SK-N-SH (cell line): ENCODE results near the gene BBS9.

ENCODE experiments used
- CTCF ChIP-seq: fragments of 200-600 bp; sonication (generic); IDR thresholded peaks from 2 replicates; pipeline ENCODE4 v1.6.1; 2017; ENCODE audit warnings: antibody characterized with exemption, mild to moderate bottlenecking, moderate library complexity
- GABPA ChIP-seq: IDR thresholded peaks from 2 replicates; pipeline ENCODE4 v1.4.0; 2012; ENCODE audit warnings: low read depth, mild to moderate bottlenecking
- RAD21 ChIP-seq: IDR thresholded peaks from 2 replicates; pipeline ENCODE4 v1.6.1; 2012; ENCODE audit warnings: mild to moderate bottlenecking, low read length
- RFX5 ChIP-seq: IDR thresholded peaks from 2 replicates; pipeline ENCODE4 v1.6.1; 2012; ENCODE audit warnings: mild to moderate bottlenecking, improper control_type of control experiment, low read length
- SMC3 ChIP-seq: IDR thresholded peaks from 2 replicates; pipeline ENCODE4 v1.6.1; 2012; ENCODE audit warnings: low read depth, low read length, improper control_type of control experiment
- TCF12 ChIP-seq: IDR thresholded peaks from 2 replicates; pipeline ENCODE4 v1.4.0; 2012
- TF ChIP-seq, protein P1 (sequence below): IDR thresholded peaks from 2 replicates; pipeline ENCODE4; 2012

- TF ChIP-seq SMC3, result no peak
- TF ChIP-seq RAD21, result no peak
- no peak for TF ChIP-seq GABPA
- TF ChIP-seq, protein P1, sequence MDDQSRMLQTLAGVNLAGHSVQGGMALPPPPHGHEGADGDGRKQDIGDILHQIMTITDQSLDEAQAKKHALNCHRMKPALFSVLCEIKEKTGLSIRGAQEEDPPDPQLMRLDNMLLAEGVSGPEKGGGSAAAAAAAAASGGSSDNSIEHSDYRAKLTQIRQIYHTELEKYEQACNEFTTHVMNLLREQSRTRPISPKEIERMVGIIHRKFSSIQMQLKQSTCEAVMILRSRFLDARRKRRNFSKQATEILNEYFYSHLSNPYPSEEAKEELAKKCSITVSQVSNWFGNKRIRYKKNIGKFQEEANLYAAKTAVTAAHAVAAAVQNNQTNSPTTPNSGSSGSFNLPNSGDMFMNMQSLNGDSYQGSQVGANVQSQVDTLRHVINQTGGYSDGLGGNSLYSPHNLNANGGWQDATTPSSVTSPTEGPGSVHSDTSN, result no peak
- no peak for TF ChIP-seq CTCF
- TF ChIP-seq RFX5, result no peak
- TF ChIP-seq TCF12, result no peak
Measured at GRCh38 chr7:33581236-33581635, 451.9 kb downstream of the BBS9 start.
